Ishikawa (cell line): Measurements from ENCODE around the gene MLYCD.

Experiments
- CEBPB ChIP-seq: IDR thresholded peaks from 2 replicates; pipeline ENCODE4 v1.6.1; 2012
- CREB1 ChIP-seq: IDR thresholded peaks from 2 replicates; pipeline ENCODE4 v1.6.1; 2012; ENCODE audit warnings: low read depth
- EGR1 ChIP-seq: IDR thresholded peaks from 2 replicates; pipeline ENCODE4 v1.6.1; 2012
- EP300 ChIP-seq: IDR thresholded peaks from 2 replicates; pipeline ENCODE4 v1.6.1; 2012; ENCODE audit warnings: borderline replicate concordance
- FOXM1 ChIP-seq: IDR thresholded peaks from 2 replicates; pipeline ENCODE4 v1.6.1; 2012; ENCODE audit warnings: low read depth, borderline replicate concordance
- MAX ChIP-seq: IDR thresholded peaks from 2 replicates; pipeline ENCODE4 v1.6.1; 2012
- NFIC ChIP-seq: IDR thresholded peaks from 2 replicates; pipeline ENCODE4 v1.6.1; 2012
- RAD21 ChIP-seq: IDR thresholded peaks from 2 replicates; pipeline ENCODE4 v1.6.1; 2012; ENCODE audit warnings: low read depth
- REST ChIP-seq: IDR thresholded peaks from 2 replicates; pipeline ENCODE4 v1.6.1; 2012; ENCODE audit warnings: low read depth, mild to moderate bottlenecking
- TAF1 ChIP-seq: IDR thresholded peaks from 2 replicates; pipeline ENCODE4 v1.6.1; 2012; ENCODE audit warnings: low read depth, mild to moderate bottlenecking
- TCF12 ChIP-seq: IDR thresholded peaks from 2 replicates; pipeline ENCODE4 v1.6.1; 2012; ENCODE audit warnings: low read depth
- TEAD4 ChIP-seq: IDR thresholded peaks from 2 replicates; pipeline ENCODE4 v1.6.1; 2012
- USF1 ChIP-seq: IDR thresholded peaks from 2 replicates; pipeline ENCODE4 v1.6.1; 2012
- YY1 ChIP-seq: IDR thresholded peaks from 2 replicates; pipeline ENCODE4 v1.6.1; 2012; ENCODE audit warnings: low read depth
- ZBTB7A ChIP-seq: IDR thresholded peaks from 2 replicates; pipeline ENCODE4 v1.6.1; 2012; ENCODE audit warnings: low read depth

Gene MLYCD

DNA sequence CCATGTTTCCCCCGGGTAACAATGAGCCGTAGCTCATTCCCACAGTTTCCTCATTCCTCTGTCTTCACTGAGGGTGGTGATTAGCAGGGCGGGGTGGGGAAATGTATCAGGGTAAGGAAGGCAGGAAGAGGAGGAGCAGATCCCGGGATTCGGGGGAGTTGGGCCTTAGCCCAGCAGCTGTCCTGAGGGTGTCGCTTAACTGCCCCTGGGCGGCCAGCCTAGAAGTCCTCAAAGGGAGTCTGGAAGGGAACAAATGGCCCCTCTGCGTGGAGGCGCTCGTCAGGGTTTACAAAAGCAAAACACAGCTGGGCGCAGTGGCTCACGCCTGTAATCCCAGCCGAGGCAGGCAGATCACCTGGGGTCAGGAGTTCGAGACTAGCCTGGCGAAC lies 14.3 kb downstream of the MLYCD start:
- TF ChIP-seq EGR1 (no peak), EP300 (no peak), CREB1 (no peak), MAX (no peak), USF1 (no peak), REST (no peak), TCF12 (no peak), NFIC (no peak), CEBPB (no peak), RAD21 (no peak), TEAD4 (no peak), ZBTB7A (no peak), YY1 (no peak), TAF1 (no peak), FOXM1 (no peak)

DNA sequence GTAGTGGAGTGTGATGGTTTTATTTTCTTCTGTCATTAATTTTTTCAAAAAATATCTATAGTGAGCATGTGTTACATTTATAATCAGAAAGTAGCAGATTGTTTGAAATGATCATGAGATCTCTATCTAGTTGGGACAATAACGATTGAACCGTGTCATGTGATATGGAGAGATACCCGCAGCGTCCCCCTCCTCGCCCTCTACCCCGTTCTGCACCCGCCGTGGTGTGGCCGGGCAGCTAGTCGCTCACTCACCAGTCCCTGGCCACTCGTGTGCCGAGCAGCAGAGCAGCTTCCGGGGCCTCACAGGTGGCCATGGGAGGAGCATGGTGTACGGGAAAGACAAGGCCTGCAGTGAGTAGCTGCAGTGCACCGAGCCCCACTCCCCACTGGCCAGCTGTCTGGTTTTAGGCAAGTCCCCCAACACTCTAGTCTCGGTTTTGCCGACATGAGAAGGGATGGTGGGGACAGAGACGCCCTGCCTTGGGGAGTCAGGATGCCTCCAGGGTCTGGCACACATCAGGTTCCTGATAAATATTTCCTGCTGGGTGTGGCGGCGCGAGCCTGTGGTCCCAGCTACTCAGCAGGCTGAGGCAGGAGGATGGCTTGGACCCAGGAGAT lies 15.3 kb downstream of the MLYCD start:
- TF ChIP-seq CREB1 (no peak), MAX (no peak), CEBPB (no peak), EGR1 (no peak), FOXM1 (no peak), TCF12 (no peak), YY1 (no peak), TEAD4 (no peak), TAF1 (no peak), RAD21 (no peak), ZBTB7A (no peak), EP300 (no peak), REST (no peak), NFIC (no peak), USF1 (no peak)

GRCh38 chr16:83915081-83915480 lies 16.2 kb downstream of the MLYCD start:
- TF ChIP-seq TCF12 (no peak), TEAD4 (no peak), EGR1 (no peak), YY1 (no peak), ZBTB7A (no peak), TAF1 (no peak), CREB1 (no peak), FOXM1 (no peak), CEBPB (no peak), EP300 (no peak), REST (no peak), USF1 (no peak), MAX (no peak)

DNA sequence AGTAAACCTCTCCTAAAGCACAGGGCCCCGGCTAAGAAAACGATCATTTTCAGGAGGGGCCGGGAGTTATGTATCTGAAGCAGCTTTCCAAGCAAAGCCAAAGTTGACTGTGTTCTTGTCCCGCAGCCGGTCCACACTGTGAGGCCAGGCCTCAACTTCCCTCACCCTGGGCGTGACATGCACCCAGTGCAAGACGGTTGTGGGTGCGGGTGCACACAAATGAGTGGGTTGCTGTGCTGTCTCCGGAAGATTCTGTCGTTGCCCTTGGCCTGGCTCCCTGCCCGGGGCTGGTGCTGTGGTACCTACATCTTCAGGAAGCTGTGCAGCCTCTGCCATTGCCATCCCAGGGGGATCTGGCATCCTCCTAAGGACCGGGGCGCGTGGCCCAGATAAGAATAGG lies 16.6 kb downstream of the MLYCD start:
- TF ChIP-seq CEBPB (no peak), YY1 (no peak)
